B cell (primary cell): ENCODE measurements around the gene PNPLA3. TPM values are rescaled to one million over a fixed set of nuclear protein-coding genes. Genes with fewer than 3 reads are reported as not detected.
A peak's percentile ranks its signal among the peaks of the same experiment; 100 is the strongest.

ENCODE experiments used
- ATAC-seq: fragments of 200-7000 bp; cut with Tn5 transposase; one replicate; pipeline ENCODE4 v1.10.0; 2021; ENCODE audit warnings: low read depth, mild to moderate bottlenecking, moderate number of reproducible peaks, moderate library complexity
- CTCF ChIA-PET: fragments of 350-600 bp; sonication (Branson Sonifier 250); formaldehyde crosslinking; loops from one replicate; lab custom pipeline; 2021; ENCODE audit warnings: antibody characterized with exemption, inconsistent platforms; lab: Charles Lee
- POLR2A ChIA-PET: fragments of 350-600 bp; sonication (Branson Sonifier 250); formaldehyde crosslinking; loops from one replicate; lab custom pipeline; 2021; ENCODE audit warnings: antibody characterized with exemption; lab: Charles Lee
- DNase-seq: peaks from one replicate; pipeline ENCODE4 v3.0.0; 2013
- H2AFZ ChIP-seq: 2 replicates; pipeline ENCODE4 v1.6.1; 2012; ENCODE audit warnings: mild to moderate bottlenecking, low read depth, low read length; ENCODE audit not compliant: insufficient read depth, poor library complexity, severe bottlenecking
- H3K27ac ChIP-seq, 2 donors: 1 replicate in 1 of 2; 2 replicates in 1 of 2; pipeline ENCODE4 v1.5.1; 2012 to 2013; ENCODE audit warnings: low read length in 2 of 2, mild to moderate bottlenecking in 2 of 2, moderate library complexity in 1 of 2
- H3K27me3 ChIP-seq, 4 experiments: fragments of 200-600 bp in 1 of 4; sonication (generic) in 1 of 4; replicated peaks in 1 of 4; 1 replicate in 2 of 4; 2 replicates in 2 of 4; pipeline versions ENCODE4 v1.6.1 to v1.7.0; 2013 to 2016; ENCODE audit warnings: low read length in 3 of 4, mild to moderate bottlenecking in 2 of 4, mixed read lengths in 1 of 4, moderate library complexity in 1 of 4; ENCODE audit not compliant: insufficient read depth in 4 of 4, control insufficient read depth in 3 of 4; ENCODE audit errors: control extremely low read depth in 1 of 4
- H3K36me3 ChIP-seq, 2 experiments: replicated peaks in 1 of 2; 1 replicate in 1 of 2; 2 replicates in 1 of 2; pipeline versions ENCODE4 v1.6.1 to v1.7.1; 2013; ENCODE audit warnings: low read length in 1 of 2; ENCODE audit not compliant: insufficient read depth in 2 of 2, control insufficient read depth in 1 of 2; ENCODE audit errors: control extremely low read depth in 1 of 2, extremely low read depth in 1 of 2
- H3K4me1 ChIP-seq, 2 donors: fragments of 200-600 bp in 1 of 2; sonication (generic) in 1 of 2; 1 replicate in 1 of 2; 2 replicates in 1 of 2; pipeline versions ENCODE4 v1.5.1 to v1.6.1; 2013 to 2017; ENCODE audit warnings: low read length in 2 of 2; ENCODE audit not compliant: control insufficient read depth in 2 of 2, insufficient read depth in 2 of 2
- H3K4me2 ChIP-seq: replicated peaks from 2 replicates; pipeline ENCODE3; 2012; ENCODE audit warnings: mild to moderate bottlenecking, low read depth, low read length; ENCODE audit not compliant: poor library complexity, severe bottlenecking
- H3K4me3 ChIP-seq, 5 experiments: fragments of 200-600 bp in 1 of 5; sonication (generic) in 1 of 5; 1 replicate in 3 of 5; 2 replicates in 2 of 5; pipeline versions ENCODE4 v1.5.1 to v1.7.0; 2011 to 2016; ENCODE audit warnings: low read length in 4 of 5, mild to moderate bottlenecking in 4 of 5, low read depth in 2 of 5, control low read depth in 1 of 5, moderate library complexity in 1 of 5; ENCODE audit not compliant: insufficient read depth in 1 of 5; ENCODE audit errors: control extremely low read depth in 1 of 5, extremely low read depth in 1 of 5
- H3K79me2 ChIP-seq: fragments of 200-600 bp; sonication (generic); one replicate; pipeline ENCODE4 v1.6.0; 2016; ENCODE audit warnings: low read length; ENCODE audit not compliant: control insufficient read depth, insufficient read depth
- H3K9ac ChIP-seq: fragments of 200-600 bp; sonication (generic); 2 replicates; pipeline ENCODE4 v1.6.1; 2017; ENCODE audit warnings: mild to moderate bottlenecking, low read length, moderate library complexity
- H3K9me3 ChIP-seq, 3 donors: one replicate each; pipeline versions ENCODE4 v1.6.1 to v1.7.1; 2013; ENCODE audit warnings: low read length in 2 of 3; ENCODE audit not compliant: control insufficient read depth in 2 of 3, insufficient read depth in 1 of 3; ENCODE audit errors: control extremely low read depth in 1 of 3
- H4K20me1 ChIP-seq: 2 replicates; pipeline ENCODE4 v1.6.0; 2012; ENCODE audit warnings: mild to moderate bottlenecking, low read length; ENCODE audit not compliant: insufficient read depth, control insufficient read depth, poor library complexity, severe bottlenecking
- H3K27ac Mint-ChIP-seq: one replicate; pipeline ENCODE4 v1.8.0; 2021; ENCODE audit warnings: mixed read lengths
- H3K27me3 Mint-ChIP-seq: one replicate; pipeline ENCODE4 v1.8.0; 2021; ENCODE audit warnings: mixed read lengths
- H3K4me1 Mint-ChIP-seq: one replicate; pipeline ENCODE4 v1.8.0; 2021; ENCODE audit warnings: mixed read lengths
- H3K4me3 Mint-ChIP-seq: one replicate; pipeline ENCODE4 v1.8.0; 2021; ENCODE audit warnings: mixed read lengths
- H3K9me3 Mint-ChIP-seq: one replicate; pipeline ENCODE4 v1.8.0; 2022; ENCODE audit warnings: mixed read lengths; ENCODE audit not compliant: insufficient read depth
- EZH2 ChIP-seq: IDR thresholded peaks from 2 replicates; pipeline ENCODE4 v1.6.1; 2012; ENCODE audit warnings: borderline replicate concordance, low read depth, mild to moderate bottlenecking, moderate library complexity, low read length; ENCODE audit not compliant: insufficient read depth, poor library complexity, severe bottlenecking
- WGBS: methylation state at CpG from one replicate; pipeline ENCODE4 v1.1.5; 2013; ENCODE audit warnings: missing lambda C conversion rate; ENCODE audit not compliant: insufficient coverage; 5-methylcytosine and 5-hydroxymethylcytosine counted together
- intact Hi-C: fragments of 100-400 bp; cut with micrococcal nuclease; formaldehyde crosslinking; loops from one replicate; pipeline ENCODE4 v1.10.0; 2022
- polyA plus RNA-seq: library from polyadenylated mRNA; depleted of rRNA; stranded (reverse); fragments of >200 nt; gene quantifications from 2 replicates; pipeline ENCODE4 v1.2.3, GENCODE V29; 2012
- total RNA-seq, 2 donors: library from RNA; stranded (reverse); fragments of 120-200 nt in 1 of 2; gene quantifications; 1 replicate in 1 of 2; 2 replicates in 1 of 2; pipeline versions ENCODE4 v1.2.3 to v1.2.4, GENCODE V29; 2013 to 2022
- TF ChIP-seq, protein P1 (sequence below): fragments of 200-600 bp; IDR thresholded peaks from one replicate; pipeline ENCODE4 v1.8.0; 2022; ENCODE audit warnings: antibody characterized with exemption, mild to moderate bottlenecking

PNPLA3 gene
- total and polyA plus RNA-seq, 2 donors (not counting 1 experiment from before 2014, with no cell fraction given): 0.15 TPM; not detected in 1

DNA sequence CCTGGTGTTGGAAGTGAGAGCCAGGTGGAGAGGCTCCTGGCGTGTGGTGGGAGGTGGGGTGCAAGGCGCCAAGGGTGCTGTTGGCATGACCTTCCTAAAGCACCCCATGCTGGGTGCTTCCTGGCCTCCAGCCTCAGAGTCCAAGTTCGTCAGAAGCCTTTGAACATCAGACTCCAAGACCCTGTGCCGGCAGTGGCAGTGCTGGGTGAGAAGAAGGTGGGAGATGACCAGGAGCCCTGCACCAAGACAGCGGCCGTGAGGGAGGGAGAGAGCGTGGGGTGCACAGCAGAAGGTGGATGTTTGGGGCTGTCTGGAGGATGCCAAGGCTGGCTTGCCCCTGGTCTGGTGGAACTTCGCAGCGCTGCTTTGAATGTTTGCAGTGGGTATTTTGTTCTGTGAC is 70.8 kb downstream of the PNPLA3 start:
- peaks cover 10% of the 10 kb centered on the region for H4K20me1 ChIP-seq
- peaks cover 42% of the 10 kb centered on the region for H3K79me2 ChIP-seq
- no peaks in the 10 kb centered on the region for H3K9me3 ChIP-seq
- H3K9me3 Mint-ChIP-seq: no peaks in the 10 kb centered on the region
- no peak overlapping the region for H3K4me2 ChIP-seq
- whole genome bisulfite sequencing: 91% methylated on average over 9 of the region's 9 CpGs
- H3K4me1 ChIP-seq: peaks cover 29 to 42% of the 10 kb centered on the region in 2 donors
- peak overlapping the region; percentile 56 for H3K27ac Mint-ChIP-seq
- H3K27me3 Mint-ChIP-seq: no peaks in the 10 kb centered on the region
- intact Hi-C loops: no loop called here
- DNase-seq: peak; percentile 14
- no peak for ATAC-seq
- H3K36me3 ChIP-seq: peaks cover 11 to 43% of the 10 kb centered on the region in 2 experiments
- peaks cover 51% of the 10 kb centered on the region for H3K4me1 Mint-ChIP-seq
- no peak overlapping the region for H2AFZ ChIP-seq
- TF ChIP-seq EZH2: no peak
- TF ChIP-seq, protein P1, sequence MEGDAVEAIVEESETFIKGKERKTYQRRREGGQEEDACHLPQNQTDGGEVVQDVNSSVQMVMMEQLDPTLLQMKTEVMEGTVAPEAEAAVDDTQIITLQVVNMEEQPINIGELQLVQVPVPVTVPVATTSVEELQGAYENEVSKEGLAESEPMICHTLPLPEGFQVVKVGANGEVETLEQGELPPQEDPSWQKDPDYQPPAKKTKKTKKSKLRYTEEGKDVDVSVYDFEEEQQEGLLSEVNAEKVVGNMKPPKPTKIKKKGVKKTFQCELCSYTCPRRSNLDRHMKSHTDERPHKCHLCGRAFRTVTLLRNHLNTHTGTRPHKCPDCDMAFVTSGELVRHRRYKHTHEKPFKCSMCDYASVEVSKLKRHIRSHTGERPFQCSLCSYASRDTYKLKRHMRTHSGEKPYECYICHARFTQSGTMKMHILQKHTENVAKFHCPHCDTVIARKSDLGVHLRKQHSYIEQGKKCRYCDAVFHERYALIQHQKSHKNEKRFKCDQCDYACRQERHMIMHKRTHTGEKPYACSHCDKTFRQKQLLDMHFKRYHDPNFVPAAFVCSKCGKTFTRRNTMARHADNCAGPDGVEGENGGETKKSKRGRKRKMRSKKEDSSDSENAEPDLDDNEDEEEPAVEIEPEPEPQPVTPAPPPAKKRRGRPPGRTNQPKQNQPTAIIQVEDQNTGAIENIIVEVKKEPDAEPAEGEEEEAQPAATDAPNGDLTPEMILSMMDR: no peak
- H3K27me3 ChIP-seq: no peaks in the 10 kb centered on the region
- no peak overlapping the region for H3K4me3 ChIP-seq
- no peak overlapping the region for H3K9ac ChIP-seq
- ChIA-PET POLR2A (interaction anchor here (1.2 kb wide), 1 partner anchor 631 kb away, joined by 3 read pairs; no protein-coding TSS in a partner anchor), CTCF (interaction anchor here (0.5 to 16.2 kb wide), 22 partner anchors 9 to 1579 kb away, joined by 3 to 691 read pairs (median 10); partner anchors contain the start of genes PARVB and SAMM50)
- H3K27ac ChIP-seq: peak overlapping the region in 1 of 2 donors; percentile 94
- H3K4me3 Mint-ChIP-seq: peak overlapping the region; percentile 24

DNA sequence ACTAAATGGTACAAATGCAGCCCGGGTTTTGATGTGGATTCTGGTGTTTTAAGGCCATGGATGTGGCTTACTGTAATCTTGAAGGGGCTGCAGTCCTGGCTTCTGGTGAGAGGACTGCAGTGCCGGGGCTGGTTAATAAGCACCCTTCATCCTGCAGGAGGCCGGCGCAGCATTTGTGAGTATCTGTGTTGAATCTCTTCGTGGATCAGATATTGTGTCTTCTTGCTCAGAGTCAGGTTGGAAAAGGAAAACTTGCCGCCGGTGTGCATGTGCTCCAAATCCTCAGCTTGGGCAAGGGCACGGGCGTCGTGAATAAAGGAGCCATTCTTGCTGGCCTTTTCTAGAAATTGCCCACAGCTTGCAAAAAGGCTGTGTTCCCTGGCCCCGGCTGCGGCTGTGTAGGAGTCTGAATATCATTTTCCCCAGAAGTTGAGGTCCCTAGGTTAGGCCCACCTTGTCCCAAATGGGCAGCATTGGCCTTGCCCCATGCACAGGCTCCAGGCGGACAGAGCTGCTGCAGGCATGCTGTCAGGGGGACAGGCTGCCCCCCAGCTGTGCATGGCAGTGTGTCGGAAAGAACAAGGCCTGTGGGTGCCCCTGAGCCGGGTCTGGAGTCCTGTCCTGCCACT is 71.6 kb downstream of the PNPLA3 start:
- Histone ChIP-seq H3K27ac (peak overlapping the region; percentile 82 to 94), H4K20me1 (peaks cover 10% of the 10 kb centered on the region), H3K4me2 (peak overlapping the region; percentile 86), H3K4me3 (peak overlapping the region in 2 of 5 experiments; percentile 65 to 70), H3K27me3 (no peaks in the 10 kb centered on the region), H3K79me2 (peaks cover 44% of the 10 kb centered on the region), H2AFZ (no peak overlapping the region), H3K9ac (peak overlapping the region; percentile 71), H3K9me3 (no peaks in the 10 kb centered on the region), H3K4me1 (peaks cover 37 to 50% of the 10 kb centered on the region in 2 donors), H3K36me3 (peaks cover 4 to 36% of the 10 kb centered on the region in 2 experiments)
- TF ChIP-seq, protein P1: no peak
- TF ChIP-seq EZH2: no peak
- H3K4me3 Mint-ChIP-seq: peak overlapping the region; percentile 96
- WGBS: 98% methylated on average over 13 of the region's 15 CpGs
- DNase-seq: peak; percentile 10
- H3K27me3 Mint-ChIP-seq: no peaks in the 10 kb centered on the region
- peak overlapping the region; percentile 96 for H3K27ac Mint-ChIP-seq
- intact Hi-C loops: no loop called here
- ChIA-PET CTCF (interaction anchor here (0.5 to 16.2 kb wide), 13 partner anchors 8 to 681 kb away, joined by 3 to 691 read pairs (median 7); partner anchors contain the start of gene PARVB), POLR2A (no interaction called here)
- H3K4me1 Mint-ChIP-seq: peaks cover 57% of the 10 kb centered on the region
- H3K9me3 Mint-ChIP-seq: no peaks in the 10 kb centered on the region
- ATAC-seq: no peak
